K562 (cell line): ENCODE data around the gene HAPSTR1. TPM values are rescaled to one million over a fixed set of nuclear protein-coding genes. Genes with fewer than 3 reads are reported as not detected.

Experiments used
- ATAC-seq: fragments of 200-7000 bp; cut with Tn5 transposase; 3 replicates; pipeline ENCODE4 v1.9.1; 2020; ENCODE audit warnings: moderate library complexity
- BruUV-seq: library from RNA; stranded (reverse); fragments of 400-500 nt; replicated peaks from 2 replicates; lab custom pipeline; 2021; lab: Mats Ljungman, UMichigan
- CTCF ChIA-PET: fragments of 300-600 bp; formaldehyde crosslinking; extraction: SDS; loops from one replicate; lab custom pipeline; 2021; ENCODE audit warnings: low intra/inter-chr PET ratio; lab: Yijun Ruan, JAX
- POLR2A ChIA-PET: fragments of 300-600, 350-650 bp; sonication (Branson Sonifier 250); formaldehyde crosslinking; extraction: SDS; loops from one replicate; lab custom pipeline; 2021; ENCODE audit warnings: antibody characterized with exemption, inconsistent platforms; lab: Yijun Ruan, JAX
- DNase-seq, 4 experiments: peaks; one replicate each; pipeline versions ENCODE4 v3.0.0 to v3.0.0-alpha.2; 2011 to 2018; ENCODE audit warnings: low spot score in 3 of 4, mixed read lengths in 3 of 4; ENCODE audit errors: extremely low read depth in 1 of 4
- FAIRE-seq: peaks from 2 replicates; lab custom pipeline; 2011; peaks lifted over from hg19 to GRCh38; lab: Jason Lieb, UNC
- H2AFZ ChIP-seq: 2 replicates; pipeline ENCODE4 v1.6.0; 2011; ENCODE audit warnings: low read depth, low read length, control low read depth, inconsistent platforms
- H3K27ac ChIP-seq: fragments of 200-600 bp; 3 replicates; pipeline ENCODE4 v1.8.0; 2011; ENCODE audit warnings: low read depth, mild to moderate bottlenecking, control low read depth, inconsistent platforms, low read length, moderate library complexity, mixed read lengths; ENCODE audit errors: extremely low read depth
- H3K27me3 ChIP-seq, 2 experiments: fragments of 300-600 bp in 1 of 2; 2 replicates in 1 of 2; 3 replicates in 1 of 2; pipeline versions ENCODE4 v1.6.0 to v1.8.0; 2011; ENCODE audit warnings: inconsistent platforms in 2 of 2, low read length in 2 of 2, mild to moderate bottlenecking in 1 of 2, mixed read lengths in 1 of 2, moderate library complexity in 1 of 2; ENCODE audit not compliant: control insufficient read depth in 2 of 2, insufficient read depth in 2 of 2
- H3K36me3 ChIP-seq: fragments of 300-600 bp; 3 replicates; pipeline ENCODE4 v1.8.0; 2011; ENCODE audit warnings: mild to moderate bottlenecking, low read length, inconsistent platforms; ENCODE audit not compliant: control insufficient read depth, insufficient read depth
- H3K4me1 ChIP-seq, 2 experiments: fragments of 200-600 bp in 1 of 2; replicated peaks in 1 of 2; 2 replicates in 1 of 2; 3 replicates in 1 of 2; pipeline versions ENCODE4 v1.5.1 to v1.8.0; 2011; ENCODE audit warnings: inconsistent platforms in 2 of 2, low read length in 2 of 2, mild to moderate bottlenecking in 1 of 2, mixed read lengths in 1 of 2, moderate library complexity in 1 of 2; ENCODE audit not compliant: control insufficient read depth in 2 of 2, insufficient read depth in 2 of 2
- H3K4me2 ChIP-seq: 2 replicates; pipeline ENCODE4 v1.6.1; 2011; ENCODE audit warnings: low read length, control low read depth, inconsistent platforms, mixed read lengths; ENCODE audit not compliant: insufficient read depth
- H3K4me3 ChIP-seq: fragments of 200-600 bp; sonication (generic), shearing (Covaris generic); 2 replicates; pipeline ENCODE4 v1.5.1; 2016; ENCODE audit warnings: control low read depth, inconsistent platforms
- H3K79me2 ChIP-seq: fragments of 200-600 bp; 3 replicates; pipeline ENCODE4 v1.8.0; 2011; ENCODE audit warnings: low read length, inconsistent platforms; ENCODE audit not compliant: control insufficient read depth, insufficient read depth
- H3K9ac ChIP-seq, 2 experiments: 2 replicates each; pipeline versions ENCODE4 v1.6.0 to v1.6.1; 2011; ENCODE audit warnings: low read depth in 2 of 2, low read length in 2 of 2, control low read depth in 1 of 2, inconsistent platforms in 1 of 2, mild to moderate bottlenecking in 1 of 2, mixed read lengths in 1 of 2; ENCODE audit not compliant: insufficient read depth in 1 of 2
- H3K9me1 ChIP-seq: one replicate; pipeline ENCODE4 v1.6.0; 2011; ENCODE audit warnings: inconsistent platforms, mild to moderate bottlenecking, low read length, moderate library complexity; ENCODE audit not compliant: control insufficient read depth, insufficient read depth
- H3K9me3 ChIP-seq: replicated peaks from 2 replicates; pipeline ENCODE4 v1.5.1; 2011; ENCODE audit warnings: low read depth, low read length, inconsistent platforms; ENCODE audit not compliant: control insufficient read depth, insufficient read depth
- H4K20me1 ChIP-seq: replicated peaks from 2 replicates; pipeline ENCODE4 v1.6.1; 2011; ENCODE audit warnings: low read length, inconsistent platforms, mixed read lengths; ENCODE audit not compliant: control insufficient read depth, insufficient read depth
- ARID4B ChIP-seq: sonication (generic); formaldehyde crosslinking; IDR thresholded peaks from 2 replicates; pipeline ENCODE4 v1.8.0; 2022; ENCODE audit warnings: mild to moderate bottlenecking, missing genetic modification reagents
- CBFA2T2 ChIP-seq: fragments of 450-650 bp; conservative IDR thresholded peaks from 2 replicates; pipeline ENCODE4 v1.6.1; 2017; ENCODE audit warnings: mild to moderate bottlenecking
- CCNT2 ChIP-seq: IDR thresholded peaks from 2 replicates; pipeline ENCODE4 v1.6.1; 2011; ENCODE audit warnings: borderline replicate concordance, low read depth, mild to moderate bottlenecking, moderate library complexity, mixed read lengths, low read length; ENCODE audit not compliant: insufficient read length; ENCODE audit errors: extremely low read depth
- E2F6 ChIP-seq, 2 experiments: IDR thresholded peaks; 2 replicates each; pipeline ENCODE4 v1.6.1; 2011; ENCODE audit warnings: borderline replicate concordance in 1 of 2, control low read depth in 1 of 2, low read depth in 1 of 2, low read length in 1 of 2, mild to moderate bottlenecking in 1 of 2, mixed read lengths in 1 of 2, moderate library complexity in 1 of 2; ENCODE audit not compliant: insufficient read depth in 1 of 2, insufficient read length in 1 of 2, poor library complexity in 1 of 2, severe bottlenecking in 1 of 2; ENCODE audit errors: extremely low read depth in 1 of 2
- FOSL1 ChIP-seq: fragments of 200-800 bp; sonication (Bioruptor generic); conservative IDR thresholded peaks from 2 replicates; pipeline ENCODE4 v1.6.1; 2016; ENCODE audit warnings: missing genetic modification characterization, missing compliant biosample characterization
- HMG20A ChIP-seq: fragments of 450-650 bp; formaldehyde crosslinking; conservative IDR thresholded peaks from 2 replicates; pipeline ENCODE4 v1.4.0; 2020; ENCODE audit warnings: mild to moderate bottlenecking, mixed read lengths
- IRF1 ChIP-seq: sonication (generic); formaldehyde crosslinking; IDR thresholded peaks from 2 replicates; pipeline ENCODE4 v1.8.0; 2022; ENCODE audit warnings: missing genetic modification reagents, mild to moderate bottlenecking, borderline replicate concordance
- MAX ChIP-seq: sonication (generic); formaldehyde crosslinking; IDR thresholded peaks from 2 replicates; pipeline ENCODE4 v1.9.0; 2022; ENCODE audit warnings: mild to moderate bottlenecking, missing genetic modification reagents
- NFIC ChIP-seq: fragments of 450-650 bp; IDR thresholded peaks from 2 replicates; pipeline ENCODE4 v1.6.1; 2017; ENCODE audit warnings: mild to moderate bottlenecking, inconsistent platforms
- NR2C1 ChIP-seq, 2 experiments: fragments of 450-650 bp; IDR thresholded peaks; 2 replicates each; pipeline ENCODE4 v1.6.1; 2017; ENCODE audit warnings: mild to moderate bottlenecking in 2 of 2, antibody characterized with exemption in 1 of 2, inconsistent platforms in 1 of 2, missing compliant biosample characterization in 1 of 2, missing genetic modification characterization in 1 of 2
- RAD51 ChIP-seq: fragments of 450-650 bp; IDR thresholded peaks from 2 replicates; pipeline ENCODE4 v1.7.1; 2016; ENCODE audit warnings: low read depth, mild to moderate bottlenecking, borderline replicate concordance
- RCOR1 ChIP-seq, 2 experiments: IDR thresholded peaks; 2 replicates each; pipeline ENCODE4 v1.6.1; 2012; ENCODE audit warnings: low read depth in 2 of 2, low read length in 2 of 2, borderline replicate concordance in 1 of 2, improper control_type of control experiment in 1 of 2
- TFAM ChIP-seq: fragments of 250-450 bp; sonication (Bioruptor Pico); conservative IDR thresholded peaks from 2 replicates; pipeline ENCODE4 v1.5.0; 2021; ENCODE audit warnings: mild to moderate bottlenecking, moderate library complexity
- WGBS: fragments of 100-300 bp; shearing (Covaris generic); methylation state at CpG from one replicate; pipeline ENCODE4 v1.1.6; 2016; ENCODE audit warnings: low coverage, mixed read lengths; ENCODE audit not compliant: insufficient coverage; ENCODE audit errors: missing lambda C conversion rate; 5-methylcytosine and 5-hydroxymethylcytosine counted together
- in situ Hi-C: fragments of 300-500 bp; cut with MboI; formaldehyde crosslinking; loops from 4 replicates; pipeline ENCODE4 v1.15.0; 2018; ENCODE audit warnings: inconsistent platforms, mixed read lengths
- intact Hi-C: fragments of 100-400 bp; cut with micrococcal nuclease; formaldehyde crosslinking; loops from 2 replicates; pipeline ENCODE4 v1.14.2; 2022
- polyA plus RNA-seq, 8 experiments: library from polyadenylated mRNA; depleted of rRNA in 4 of 8; stranded (reverse) in 5 of 8; unstranded in 3 of 8; fragments of >200 nt; fragmentation: Nextera tagmentation in 2 of 8; fragmentation: Illumina TruSeq in 1 of 8; extraction: Ambion mirVana in 2 of 8; extraction: Trizol in 1 of 8; gene quantifications; 2 replicates each; pipeline versions ENCODE4 v1.2.1 to v1.2.3, GENCODE V29; 2011 to 2014; ENCODE audit warnings: inconsistent platforms in 1 of 8, missing spikeins in 1 of 8
- total RNA-seq, 7 experiments: library from RNA; depleted of rRNA in 6 of 7; stranded (reverse); fragments of >200 nt in 6 of 7; fragmentation: Illumina TruSeq in 2 of 7; extraction: Trizol in 2 of 7; gene quantifications; 2 replicates each; pipeline versions ENCODE4 v1.2.1 to v1.2.3, GENCODE V29; 2011 to 2021; ENCODE audit warnings: low replicate concordance in 1 of 7

HAPSTR1 gene
- total and polyA plus RNA-seq, 9 of the 15 experiments (the other 6 are each of a cell fraction or from before 2014, with no cell fraction given): 10.8 to 67.9 (median 36.5) TPM

- no peaks in the 10 kb centered on the region for H3K9me1 ChIP-seq
- DNase-seq (peak; percentile 79 to 96 (median 84)), ATAC-seq (peak; percentile 96), FAIRE-seq (peak; percentile 99)
- H3K27me3 ChIP-seq: no peaks in the 10 kb centered on the region
- peak overlapping the region; percentile 45 for H3K27ac ChIP-seq
- WGBS: 20% methylated on average over 9 of the region's 9 CpGs
- H3K9ac ChIP-seq: peak overlapping the region in 1 of 2 experiments; percentile 68; a peak in 2 of 4 replicates
- H3K36me3 ChIP-seq: peaks cover 8% of the 10 kb centered on the region; the same call in 2 of the 3 replicates
- in situ Hi-C loops: loop anchor here (10.0 kb wide), 1 partner anchor 1918 kb away; no protein-coding TSS in a partner anchor
- peaks cover 9 to 12% of the 10 kb centered on the region in 2 experiments; a peak in 3 of 5 replicates for H3K4me1 ChIP-seq
- peak overlapping the region; percentile 71 for H3K4me2 ChIP-seq
- no peaks in the 10 kb centered on the region for H3K9me3 ChIP-seq
- ChIA-PET CTCF (no interaction called here), POLR2A (interaction anchor here (0.5 to 2.3 kb wide), 4 partner anchors 11 to 49 kb away, joined by 3 to 13 read pairs (median 4); no protein-coding TSS in a partner anchor)
- no peaks in the 10 kb centered on the region for H3K79me2 ChIP-seq
- H4K20me1 ChIP-seq: no peaks in the 10 kb centered on the region
- peak overlapping the region; percentile 23; the same call in 1 of the 2 replicates for H3K4me3 ChIP-seq
- H2AFZ ChIP-seq: peak overlapping the region; percentile 89
- BruUV-seq: no TSS peak
- intact Hi-C loops: loop anchor here (5.0 kb wide), 1 partner anchor 39 kb away; the partner anchor contains the start of gene HAPSTR1
- TF ChIP-seq FOSL1 (tag) (peak; percentile 18; the same call in 1 of the 2 replicates), NFIC (peak; percentile 88), NR2C1 (IDR thresholded peaks at IDR 0.05) (peak; percentile 79), NR2C1 (tag; IDR thresholded peaks at IDR 0.05) (peak; percentile 67), TFAM (CRISPR knock-in tag) (no peak), ARID4B (CRISPR knock-in tag) (no peak), MAX (CRISPR knock-in tag) (peak; percentile 75), RAD51 (peak; percentile 98), CBFA2T2 (peak; percentile 80), RCOR1 (IDR thresholded peaks at IDR 0.05; ENCODE audit: borderline replicate concordance in 1 of 2, low read depth in 2 of 2, low read length in 2 of 2) (peak in 1 of 2 experiments; percentile 70; a peak in 1 of 4 replicates), HMG20A (CRISPR knock-in tag) (no peak), E2F6 (IDR thresholded peaks at IDR 0.05; ENCODE audit: borderline replicate concordance in 1 of 2, extremely low read depth in 1 of 2, insufficient read depth in 1 of 2, insufficient read length in 1 of 2, low read depth in 1 of 2, low read length in 1 of 2, poor library complexity in 1 of 2, severe bottlenecking in 1 of 2) (peak in 1 of 2 experiments; percentile 26), CCNT2 (peak; percentile 46), IRF1 (no peak)
Measured at GRCh38 chr16:9053006-9053601, 38.3 kb upstream of the HAPSTR1 start.
